ENCODE results near the gene SMARCA2.
A peak's percentile ranks its signal among the peaks of the same experiment; 100 is the strongest.

SMARCA2 gene

GRCh38 chr9:2220036-2220435 lies 204.9 kb downstream of the SMARCA2 start:
- Histone ChIP-seq H2BK5ac (ENCODE audit: low read depth, low read length, poor library complexity) (no peak overlapping the region), H3K14ac (ENCODE audit: low read length) (no peak overlapping the region), H3K27me3 (ENCODE audit: insufficient read depth, low read length) (no peaks in the 10 kb centered on the region), H3K23ac (ENCODE audit: low read length) (no peak overlapping the region), H3K9me3 (ENCODE audit: insufficient read depth, low read depth, low read length) (no peaks in the 10 kb centered on the region), H3K9ac (ENCODE audit: low read length) (no peak overlapping the region), H4K91ac (ENCODE audit: low read depth, low read length) (no peak overlapping the region), H2BK12ac (ENCODE audit: low read length) (no peak overlapping the region), H3K36me3 (ENCODE audit: control insufficient read depth in 1 of 2, insufficient read depth in 2 of 2, low read length in 2 of 2) (no peaks in the 10 kb centered on the region), H2AFZ (ENCODE audit: insufficient read depth, low read length, poor library complexity) (no peak overlapping the region), H2BK120ac (ENCODE audit: insufficient read depth, low read length, poor library complexity) (no peak overlapping the region), H3K4me1 (ENCODE audit: control insufficient read depth in 1 of 2, insufficient read depth in 2 of 2, low read length in 2 of 2) (no peaks in the 10 kb centered on the region), H3K79me1 (ENCODE audit: low read length) (no peaks in the 10 kb centered on the region), H3K18ac (ENCODE audit: low read length) (no peak overlapping the region), H4K12ac (ENCODE audit: low read depth, low read length) (no peak overlapping the region), H3K4me2 (ENCODE audit: low read length) (no peak overlapping the region), H2AK5ac (ENCODE audit: low read length) (no peak overlapping the region), H3K4me3 (ENCODE audit: low read depth, low read length) (no peak overlapping the region), H3K27ac (ENCODE audit: low read depth, low read length) (no peak overlapping the region), H3K79me2 (ENCODE audit: control insufficient read depth, insufficient read depth, low read length, poor library complexity) (no peaks in the 10 kb centered on the region), H4K8ac (ENCODE audit: low read depth, low read length) (no peak overlapping the region), H3K4ac (ENCODE audit: low read depth, low read length) (no peak overlapping the region)
- DNase-seq: no peak
- WGBS (ENCODE audit: extremely low coverage, insufficient coverage, insufficient read length): no CpG with 5 or more reads among the region's 3 CpGs

DNA sequence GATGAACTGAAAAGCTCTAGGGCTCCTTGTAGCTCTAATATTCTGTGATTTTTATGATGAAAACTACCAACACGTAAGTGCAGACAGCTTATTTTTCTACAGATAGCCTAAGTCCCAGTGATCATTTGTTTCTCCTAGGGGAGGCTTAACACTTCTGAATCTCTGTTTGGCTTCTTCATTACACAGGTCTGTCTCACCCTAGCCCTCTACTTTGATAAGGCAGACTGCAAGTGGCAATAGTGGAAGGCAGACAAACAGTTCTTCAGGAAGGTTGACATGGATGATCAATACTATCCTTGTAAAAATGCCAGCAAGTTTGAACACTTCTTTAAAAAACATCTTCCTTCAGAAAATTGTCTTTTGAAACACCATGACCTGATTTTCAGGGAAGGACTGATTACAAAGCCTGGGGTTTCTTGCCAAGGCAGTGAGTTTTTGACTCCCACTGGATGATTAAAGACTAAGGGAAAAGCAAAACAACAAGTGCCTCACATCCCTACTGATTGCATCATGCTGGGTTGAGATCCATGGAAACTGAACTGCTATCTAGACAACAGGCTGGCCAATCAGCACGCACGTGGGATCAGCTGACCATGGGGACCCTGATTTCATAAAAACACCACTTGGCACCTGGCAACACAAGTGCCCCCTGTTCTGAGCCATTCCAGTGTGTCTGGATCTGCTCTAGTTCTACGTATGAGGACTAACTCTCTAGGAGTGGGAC lies 212.2 kb downstream of the SMARCA2 start:
- no peak overlapping the region for H3K14ac ChIP-seq (ENCODE audit: low read length)
- no peak overlapping the region for H2AK5ac ChIP-seq (ENCODE audit: low read length)
- no peak for DNase-seq
- H3K9ac ChIP-seq (ENCODE audit: low read length): no peak overlapping the region
- no peak overlapping the region for H3K23ac ChIP-seq (ENCODE audit: low read length)
- peaks cover 7 to 10% of the 10 kb centered on the region in 2 experiments for H3K4me1 ChIP-seq (ENCODE audit: control insufficient read depth in 1 of 2, insufficient read depth in 2 of 2, low read length in 2 of 2)
- no peaks in the 10 kb centered on the region for H3K9me3 ChIP-seq (ENCODE audit: insufficient read depth, low read depth, low read length)
- H3K79me1 ChIP-seq (ENCODE audit: low read length): peaks cover 9% of the 10 kb centered on the region
- H3K36me3 ChIP-seq (ENCODE audit: control insufficient read depth in 1 of 2, insufficient read depth in 2 of 2, low read length in 2 of 2): no peaks in the 10 kb centered on the region
- H4K8ac ChIP-seq (ENCODE audit: low read depth, low read length): peak overlapping the region; percentile 58
- no peaks in the 10 kb centered on the region for H3K27me3 ChIP-seq (ENCODE audit: insufficient read depth, low read length)
- H2BK5ac ChIP-seq (ENCODE audit: low read depth, low read length, poor library complexity): no peak overlapping the region
- WGBS (ENCODE audit: extremely low coverage, insufficient coverage, insufficient read length): no CpG with 5 or more reads among the region's 4 CpGs
- no peaks in the 10 kb centered on the region for H3K79me2 ChIP-seq (ENCODE audit: control insufficient read depth, insufficient read depth, low read length, poor library complexity)
- H2BK12ac ChIP-seq (ENCODE audit: low read length): peak overlapping the region; percentile 63
- H2AFZ ChIP-seq (ENCODE audit: insufficient read depth, low read length, poor library complexity): no peak overlapping the region
- no peak overlapping the region for H2BK120ac ChIP-seq (ENCODE audit: insufficient read depth, low read length, poor library complexity)
- H3K4me3 ChIP-seq (ENCODE audit: low read depth, low read length): no peak overlapping the region
- no peak overlapping the region for H3K4ac ChIP-seq (ENCODE audit: low read depth, low read length)
- no peak overlapping the region for H3K4me2 ChIP-seq (ENCODE audit: low read length)
- no peak overlapping the region for H3K27ac ChIP-seq (ENCODE audit: low read depth, low read length)
- peak overlapping the region; percentile 39 for H4K91ac ChIP-seq (ENCODE audit: low read depth, low read length)
- H3K18ac ChIP-seq (ENCODE audit: low read length): no peak overlapping the region
- no peak overlapping the region for H4K12ac ChIP-seq (ENCODE audit: low read depth, low read length)

GRCh38 chr9:2228132-2228531 lies 213.0 kb downstream of the SMARCA2 start:
- H3K14ac ChIP-seq (ENCODE audit: low read length): no peak overlapping the region
- H4K91ac ChIP-seq (ENCODE audit: low read depth, low read length): no peak overlapping the region
- peaks cover 7 to 10% of the 10 kb centered on the region in 2 experiments for H3K4me1 ChIP-seq (ENCODE audit: control insufficient read depth in 1 of 2, insufficient read depth in 2 of 2, low read length in 2 of 2)
- H3K18ac ChIP-seq (ENCODE audit: low read length): no peak overlapping the region
- H2BK12ac ChIP-seq (ENCODE audit: low read length): peak overlapping the region; percentile 34
- H4K12ac ChIP-seq (ENCODE audit: low read depth, low read length): no peak overlapping the region
- no peaks in the 10 kb centered on the region for H3K79me2 ChIP-seq (ENCODE audit: control insufficient read depth, insufficient read depth, low read length, poor library complexity)
- H3K79me1 ChIP-seq (ENCODE audit: low read length): peaks cover 9% of the 10 kb centered on the region
- H3K4ac ChIP-seq (ENCODE audit: low read depth, low read length): peak overlapping the region; percentile 6
- peak overlapping the region; percentile 30 for H2BK120ac ChIP-seq (ENCODE audit: insufficient read depth, low read length, poor library complexity)
- no peak overlapping the region for H3K27ac ChIP-seq (ENCODE audit: low read depth, low read length)
- no peak overlapping the region for H3K23ac ChIP-seq (ENCODE audit: low read length)
- no peaks in the 10 kb centered on the region for H3K36me3 ChIP-seq (ENCODE audit: control insufficient read depth in 1 of 2, insufficient read depth in 2 of 2, low read length in 2 of 2)
- H3K9me3 ChIP-seq (ENCODE audit: insufficient read depth, low read depth, low read length): no peaks in the 10 kb centered on the region
- peak overlapping the region; percentile 16 for H2BK5ac ChIP-seq (ENCODE audit: low read depth, low read length, poor library complexity)
- H3K4me2 ChIP-seq (ENCODE audit: low read length): no peak overlapping the region
- H3K9ac ChIP-seq (ENCODE audit: low read length): no peak overlapping the region
- H2AK5ac ChIP-seq (ENCODE audit: low read length): no peak overlapping the region
- DNase-seq: no peak
- no peaks in the 10 kb centered on the region for H3K27me3 ChIP-seq (ENCODE audit: insufficient read depth, low read length)
- WGBS (ENCODE audit: extremely low coverage, insufficient coverage, insufficient read length): no CpG with 5 or more reads among the region's 2 CpGs
- no peak overlapping the region for H3K4me3 ChIP-seq (ENCODE audit: low read depth, low read length)
- peak overlapping the region; percentile 45 for H4K8ac ChIP-seq (ENCODE audit: low read depth, low read length)
- no peak overlapping the region for H2AFZ ChIP-seq (ENCODE audit: insufficient read depth, low read length, poor library complexity)

DNA sequence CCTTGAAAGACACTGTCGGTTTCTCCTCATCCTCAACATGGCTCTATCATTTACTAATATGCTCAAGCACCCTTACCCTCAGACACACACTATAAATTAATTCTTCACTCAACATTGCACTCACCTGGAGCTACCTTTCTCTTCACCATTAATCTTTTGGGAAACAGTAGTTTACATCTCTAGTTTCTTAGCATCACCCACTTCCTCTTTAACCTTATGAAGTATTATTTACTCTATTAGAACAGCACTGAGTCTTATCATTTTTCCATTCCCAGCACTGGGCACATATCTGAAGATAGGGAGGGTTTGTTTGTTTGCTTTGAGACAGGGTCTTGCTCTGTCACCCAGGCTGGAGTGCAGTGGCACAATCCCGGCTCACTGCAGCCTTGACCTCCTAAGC lies 213.5 kb downstream of the SMARCA2 start:
- peak overlapping the region; percentile 55 for H4K91ac ChIP-seq (ENCODE audit: low read depth, low read length)
- H3K23ac ChIP-seq (ENCODE audit: low read length): no peak overlapping the region
- no peaks in the 10 kb centered on the region for H3K9me3 ChIP-seq (ENCODE audit: insufficient read depth, low read depth, low read length)
- H3K4ac ChIP-seq (ENCODE audit: low read depth, low read length): peak overlapping the region; percentile 3
- no peak overlapping the region for H3K18ac ChIP-seq (ENCODE audit: low read length)
- H3K4me2 ChIP-seq (ENCODE audit: low read length): no peak overlapping the region
- no peak overlapping the region for H2AK5ac ChIP-seq (ENCODE audit: low read length)
- no CpG with 5 or more reads among the region's 2 CpGs for WGBS (ENCODE audit: extremely low coverage, insufficient coverage, insufficient read length)
- no peak overlapping the region for H4K12ac ChIP-seq (ENCODE audit: low read depth, low read length)
- peak overlapping the region; percentile 78 for H2BK5ac ChIP-seq (ENCODE audit: low read depth, low read length, poor library complexity)
- H2AFZ ChIP-seq (ENCODE audit: insufficient read depth, low read length, poor library complexity): no peak overlapping the region
- no peak overlapping the region for H3K4me3 ChIP-seq (ENCODE audit: low read depth, low read length)
- DNase-seq: no peak
- H3K36me3 ChIP-seq (ENCODE audit: control insufficient read depth in 1 of 2, insufficient read depth in 2 of 2, low read length in 2 of 2): no peaks in the 10 kb centered on the region
- no peak overlapping the region for H3K14ac ChIP-seq (ENCODE audit: low read length)
- H2BK12ac ChIP-seq (ENCODE audit: low read length): peak overlapping the region; percentile 73
- no peak overlapping the region for H3K9ac ChIP-seq (ENCODE audit: low read length)
- H3K79me2 ChIP-seq (ENCODE audit: control insufficient read depth, insufficient read depth, low read length, poor library complexity): no peaks in the 10 kb centered on the region
- no peaks in the 10 kb centered on the region for H3K27me3 ChIP-seq (ENCODE audit: insufficient read depth, low read length)
- H3K4me1 ChIP-seq (ENCODE audit: control insufficient read depth in 1 of 2, insufficient read depth in 2 of 2, low read length in 2 of 2): peaks cover 7 to 12% of the 10 kb centered on the region in 2 experiments
- H4K8ac ChIP-seq (ENCODE audit: low read depth, low read length): no peak overlapping the region
- peaks cover 9% of the 10 kb centered on the region for H3K79me1 ChIP-seq (ENCODE audit: low read length)
- peak overlapping the region; percentile 57 for H3K27ac ChIP-seq (ENCODE audit: low read depth, low read length)
- peak overlapping the region; percentile 19 for H2BK120ac ChIP-seq (ENCODE audit: insufficient read depth, low read length, poor library complexity)
